ENCODE measurements around the gene IRF7.
A peak's percentile ranks its signal among the peaks of the same experiment; 100 is the strongest.

Gene IRF7

GRCh38 chr11:615504-616319, at the start of gene IRF7:
Gene IRF7 (minus strand): TSS chr11:615950. CDS start chr11:615364, 586 bp downstream.
- H3K9me3 ChIP-seq (replicated peaks; ENCODE audit: insufficient read depth, low read length) = no peaks in the 10 kb centered on the region
- peaks cover 13% of the 10 kb centered on the region; the same call in 1 of the 2 replicates for H3K4me1 ChIP-seq (ENCODE audit: low read length)
- H2AFZ ChIP-seq (ENCODE audit: low read length) = peak within 1 kb of the TSS; percentile 71; the same call in 1 of the 2 replicates
- H3F3A ChIP-seq (ENCODE audit: insufficient read depth, low read length) = peaks cover 11% of the 10 kb centered on the region
- H3K36me3 ChIP-seq (replicated peaks; ENCODE audit: insufficient read depth, low read length) = no peaks in the 10 kb centered on the region; the same call in 1 of the 2 replicates
- no peaks in the 10 kb centered on the region for H4K20me1 ChIP-seq (ENCODE audit: insufficient read depth, low read length)
- no peak for TF ChIP-seq EZH2phosphoT487 (IDR thresholded peaks at IDR 0.05; ENCODE audit: low read length)
- TF ChIP-seq EZH2 (optimal IDR thresholded peaks at IDR 0.05; ENCODE audit: low read depth, low read length) = no peak
- TF ChIP-seq CTCF (IDR thresholded peaks at IDR 0.05; ENCODE audit: low read length) = no peak
- H3K27me3 ChIP-seq (replicated peaks; ENCODE audit: insufficient read depth, low read length) = no peaks in the 10 kb centered on the region
- peak within 1 kb of the TSS; percentile 97 for H3K4me3 ChIP-seq (ENCODE audit: low read length)
- H3K4me2 ChIP-seq (ENCODE audit: low read depth, low read length) = peak within 1 kb of the TSS; percentile 98
- peaks cover 11% of the 10 kb centered on the region; the same call in 1 of the 2 replicates for H3K79me2 ChIP-seq (ENCODE audit: low read length)
- H3K27ac ChIP-seq (ENCODE audit: low read length) = peak within 1 kb of the TSS; percentile 95
- H3K9ac ChIP-seq (ENCODE audit: low read length) = peak within 1 kb of the TSS; percentile 85
- peak; percentile 93 for DNase-seq
- H3K9me2 ChIP-seq (replicated peaks; ENCODE audit: insufficient read depth, low read length) = no peaks in the 10 kb centered on the region

GRCh38 chr11:665062-665703, 49.4 kb upstream of the IRF7 start:
- Histone ChIP-seq H3K36me3 (replicated peaks; ENCODE audit: insufficient read depth, low read length) (no peaks in the 10 kb centered on the region), H3K9me2 (replicated peaks; ENCODE audit: insufficient read depth, low read length) (no peaks in the 10 kb centered on the region), H4K20me1 (ENCODE audit: insufficient read depth, low read length) (no peaks in the 10 kb centered on the region), H3K4me3 (ENCODE audit: low read length) (no peak overlapping the region), H3K4me1 (ENCODE audit: low read length) (no peaks in the 10 kb centered on the region), H3K9me3 (replicated peaks; ENCODE audit: insufficient read depth, low read length) (no peaks in the 10 kb centered on the region), H3K9ac (ENCODE audit: low read length) (no peak overlapping the region), H2AFZ (ENCODE audit: low read length) (no peak overlapping the region), H3K27me3 (replicated peaks; ENCODE audit: insufficient read depth, low read length) (no peaks in the 10 kb centered on the region), H3F3A (ENCODE audit: insufficient read depth, low read length) (no peaks in the 10 kb centered on the region), H3K27ac (ENCODE audit: low read length) (no peak overlapping the region), H3K79me2 (ENCODE audit: low read length) (peaks cover 11% of the 10 kb centered on the region), H3K4me2 (ENCODE audit: low read depth, low read length) (no peak overlapping the region)
- no peak for TF ChIP-seq EZH2phosphoT487 (IDR thresholded peaks at IDR 0.05; ENCODE audit: low read length)
- no peak for TF ChIP-seq EZH2 (optimal IDR thresholded peaks at IDR 0.05; ENCODE audit: low read depth, low read length)
- TF ChIP-seq CTCF (IDR thresholded peaks at IDR 0.05; ENCODE audit: low read length) = no peak
- no peak for DNase-seq

- H3K27me3 ChIP-seq (replicated peaks; ENCODE audit: insufficient read depth, low read length) = no peaks in the 10 kb centered on the region
- no peak overlapping the region for H3K27ac ChIP-seq (ENCODE audit: low read length)
- no peaks in the 10 kb centered on the region for H4K20me1 ChIP-seq (ENCODE audit: insufficient read depth, low read length)
- H3K4me3 ChIP-seq (ENCODE audit: low read length) = no peak overlapping the region
- no peaks in the 10 kb centered on the region for H3K36me3 ChIP-seq (replicated peaks; ENCODE audit: insufficient read depth, low read length)
- no peaks in the 10 kb centered on the region for H3K9me3 ChIP-seq (replicated peaks; ENCODE audit: insufficient read depth, low read length)
- no peak overlapping the region for H3K9ac ChIP-seq (ENCODE audit: low read length)
- H3K79me2 ChIP-seq (ENCODE audit: low read length) = peaks cover 12% of the 10 kb centered on the region
- no peaks in the 10 kb centered on the region for H3K4me1 ChIP-seq (ENCODE audit: low read length)
- no peak overlapping the region for H3K4me2 ChIP-seq (ENCODE audit: low read depth, low read length)
- no peaks in the 10 kb centered on the region for H3K9me2 ChIP-seq (replicated peaks; ENCODE audit: insufficient read depth, low read length)
- no peaks in the 10 kb centered on the region for H3F3A ChIP-seq (ENCODE audit: insufficient read depth, low read length)
- no peak for TF ChIP-seq EZH2phosphoT487 (IDR thresholded peaks at IDR 0.05; ENCODE audit: low read length)
- TF ChIP-seq CTCF (IDR thresholded peaks at IDR 0.05; ENCODE audit: low read length) = peak; percentile 76
- H2AFZ ChIP-seq (ENCODE audit: low read length) = no peak overlapping the region
- peak; percentile 51 for DNase-seq
Observed at GRCh38 chr11:662689-663274, 47.0 kb upstream of the IRF7 start.
